Lung (tissue), 12 donors: Measurements from ENCODE around the gene FOXD3. TPM values are rescaled to one million over a fixed set of nuclear protein-coding genes. Genes with fewer than 3 reads are reported as not detected.

Experiments
- ATAC-seq: fragments of 200-7000 bp; cut with Tn5 transposase; one replicate; pipeline ENCODE4 v1.9.1; 2020; ENCODE audit warnings: moderate number of reproducible peaks; ENCODE audit not compliant: insufficient read depth, low FRiP score
- DNase-seq, 3 donors: peaks; one replicate each; pipeline ENCODE4 v3.0.0-alpha.2; 2013 to 2017
- H3K27ac ChIP-seq, 2 donors: one replicate each; pipeline ENCODE4 v1.5.1; 2013; ENCODE audit warnings: mild to moderate bottlenecking in 2 of 2, moderate library complexity in 2 of 2, control low read depth in 1 of 2, inconsistent platforms in 1 of 2, low read depth in 1 of 2, low read length in 1 of 2
- H3K27me3 ChIP-seq, 3 donors: one replicate each; pipeline ENCODE4 v1.5.1; 2013; ENCODE audit warnings: low read length in 2 of 3; ENCODE audit not compliant: control insufficient read depth in 3 of 3, insufficient read depth in 3 of 3
- H3K36me3 ChIP-seq, 4 donors: one replicate each; pipeline ENCODE4 v1.5.1; 2013; ENCODE audit warnings: low read length in 4 of 4, mild to moderate bottlenecking in 1 of 4, moderate library complexity in 1 of 4; ENCODE audit not compliant: control insufficient read depth in 4 of 4, insufficient read depth in 4 of 4
- H3K4me1 ChIP-seq, 5 donors: one replicate each; pipeline ENCODE4 v1.5.1; 2013; ENCODE audit warnings: low read length in 5 of 5, mild to moderate bottlenecking in 2 of 5, moderate library complexity in 1 of 5; ENCODE audit not compliant: control insufficient read depth in 5 of 5, insufficient read depth in 5 of 5
- H3K4me3 ChIP-seq: one replicate; pipeline ENCODE4 v1.5.1; 2013; ENCODE audit warnings: mild to moderate bottlenecking, control low read depth, moderate library complexity
- H3K9ac ChIP-seq, 2 donors: one replicate each; pipeline ENCODE4 v1.5.1; 2013; ENCODE audit warnings: low read length in 2 of 2, control low read depth in 1 of 2; ENCODE audit not compliant: insufficient read depth in 1 of 2
- H3K9me3 ChIP-seq, 4 donors: one replicate each; pipeline ENCODE4 v1.5.1; 2013; ENCODE audit warnings: low read length in 3 of 4, mild to moderate bottlenecking in 1 of 4, moderate library complexity in 1 of 4; ENCODE audit not compliant: control insufficient read depth in 4 of 4, insufficient read depth in 3 of 4
- CTCF ChIP-seq: IDR thresholded peaks from 2 replicates; pipeline ENCODE4 v1.5.1; 2012; ENCODE audit warnings: mild to moderate bottlenecking; ENCODE audit errors: control extremely low read depth, extremely low read depth
- WGBS, 2 donors: extraction: QIAGEN DNeasy Blood & Tissue Kit; methylation state at CpG; one replicate each; pipeline ENCODE4 v1.1.7; 2013; 5-methylcytosine and 5-hydroxymethylcytosine counted together
- polyA plus RNA-seq, 2 donors: library from polyadenylated mRNA; stranded (reverse); fragments of 200-250 nt; gene quantifications; one replicate each; pipeline ENCODE4 v1.2.1, GENCODE V29; 2013
- total RNA-seq, 2 donors: library from RNA; depleted of rRNA in 1 of 2; stranded (reverse); fragments of >200 nt in 1 of 2; gene quantifications; one replicate each; pipeline ENCODE4 v1.2.1, GENCODE V29; 2014 to 2021
- donor health status: control.
- donor health status: control.
- donor health status: Bipolar disorder and iron deficiency.
- donor health status: healthy.
- donor health status: DM: yes; HTN: yes; CAD: no.

Gene FOXD3
- total and polyA plus RNA-seq, 4 donors: 0.01 to 0.26 TPM; not detected in 2

GRCh38 chr1:63281753-63282152, 40.6 kb upstream of the FOXD3 start:
- H3K9me3 ChIP-seq: no peaks in the 10 kb centered on the region

DNA sequence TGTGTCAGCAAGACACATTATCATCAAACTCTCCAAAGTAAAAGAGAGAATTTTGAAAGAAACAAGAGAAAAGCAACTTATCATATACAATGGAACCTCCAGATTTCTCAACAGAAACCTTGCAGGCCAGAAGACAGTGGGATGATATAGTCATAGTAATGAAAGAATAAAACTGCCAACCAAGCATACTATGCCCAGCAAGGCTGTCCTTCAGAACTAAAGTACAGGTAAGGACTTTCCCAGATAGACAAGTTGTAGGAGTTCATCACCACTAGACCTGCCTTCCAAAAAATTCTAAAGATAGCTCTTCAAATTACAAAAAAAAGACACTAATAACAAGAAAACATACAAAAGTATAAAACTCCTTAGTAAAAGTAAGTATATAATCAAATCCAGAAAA, 33.2 kb upstream of the FOXD3 start:
- TF ChIP-seq CTCF: no peak
- Histone ChIP-seq H3K9me3 (peaks cover 0 to 7% (median 2%) of the 10 kb centered on the region in 4 donors), H3K4me1 (no peaks in the 10 kb centered on the region), H3K27ac (no peak overlapping the region), H3K4me3 (no peak overlapping the region), H3K9ac (no peak overlapping the region), H3K36me3 (no peaks in the 10 kb centered on the region), H3K27me3 (no peaks in the 10 kb centered on the region)
- DNase-seq (no peak), ATAC-seq (no peak)

More at GRCh38 chr1:63281753-63282152, 40.6 kb upstream of the FOXD3 start:
- H3K27ac ChIP-seq: no peak overlapping the region
- H3K4me1 ChIP-seq: no peaks in the 10 kb centered on the region
- no peaks in the 10 kb centered on the region for H3K36me3 ChIP-seq
- no peak overlapping the region for H3K9ac ChIP-seq
- 81 to 88% methylated on average over 2 of the region's 2 CpGs for WGBS, 2 donors
- DNase-seq (no peak), ATAC-seq (no peak)
- H3K4me3 ChIP-seq: no peak overlapping the region
- no peak for TF ChIP-seq CTCF
- peaks cover 0 to 10% (median 9%) of the 10 kb centered on the region in 3 donors for H3K27me3 ChIP-seq

GRCh38 chr1:63294803-63295594, 27.4 kb upstream of the FOXD3 start:
- 33 to 35% methylated on average over 6 of the region's 6 CpGs for WGBS, 2 donors
- Histone ChIP-seq H3K27ac (no peak overlapping the region), H3K27me3 (peaks cover 0 to 7% (median 0%) of the 10 kb centered on the region in 3 donors), H3K9ac (no peak overlapping the region), H3K4me1 (no peaks in the 10 kb centered on the region), H3K36me3 (no peaks in the 10 kb centered on the region), H3K9me3 (no peaks in the 10 kb centered on the region), H3K4me3 (no peak overlapping the region)
- no peak for DNase-seq
- ATAC-seq: no peak
- TF ChIP-seq CTCF: no peak
